GM21786 (cell line): ENCODE measurements around the gene POLR2H.

Source experiments
- ATAC-seq: cut with Tn5 transposase; IDR thresholded peaks from one replicate; pipeline ENCODE4 v1.9.1; 2021; ENCODE audit not compliant: unreplicated experiment

Gene POLR2H

DNA sequence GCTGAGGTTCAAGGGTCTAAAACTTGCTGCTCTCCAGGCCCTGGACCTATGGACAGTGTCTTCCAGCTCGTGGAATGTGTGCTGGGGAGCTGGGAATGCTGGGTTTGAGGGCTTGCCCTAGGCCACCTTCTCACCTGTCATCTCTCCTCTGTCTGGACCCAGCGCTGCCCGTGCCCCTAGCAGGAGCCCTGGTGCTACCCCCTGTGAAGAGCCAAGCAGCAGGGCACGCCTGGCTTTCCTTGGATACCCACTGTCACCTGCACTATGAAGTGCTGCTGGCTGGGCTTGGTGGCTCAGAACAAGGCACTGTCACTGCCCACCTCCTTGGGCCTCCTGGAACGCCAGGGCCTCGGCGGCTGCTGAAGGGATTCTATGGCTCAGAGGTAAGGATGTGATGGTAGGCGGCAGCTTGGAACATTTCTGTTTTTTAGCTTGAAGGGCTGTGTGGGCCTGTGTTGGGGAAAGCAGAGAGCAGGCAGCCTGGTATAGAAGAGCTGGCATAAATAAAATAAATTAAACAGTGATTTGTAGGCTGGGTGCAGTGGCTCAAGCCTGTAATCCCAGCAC is 23.4 kb downstream of the POLR2H start:
- ATAC-seq: no peak

DNA sequence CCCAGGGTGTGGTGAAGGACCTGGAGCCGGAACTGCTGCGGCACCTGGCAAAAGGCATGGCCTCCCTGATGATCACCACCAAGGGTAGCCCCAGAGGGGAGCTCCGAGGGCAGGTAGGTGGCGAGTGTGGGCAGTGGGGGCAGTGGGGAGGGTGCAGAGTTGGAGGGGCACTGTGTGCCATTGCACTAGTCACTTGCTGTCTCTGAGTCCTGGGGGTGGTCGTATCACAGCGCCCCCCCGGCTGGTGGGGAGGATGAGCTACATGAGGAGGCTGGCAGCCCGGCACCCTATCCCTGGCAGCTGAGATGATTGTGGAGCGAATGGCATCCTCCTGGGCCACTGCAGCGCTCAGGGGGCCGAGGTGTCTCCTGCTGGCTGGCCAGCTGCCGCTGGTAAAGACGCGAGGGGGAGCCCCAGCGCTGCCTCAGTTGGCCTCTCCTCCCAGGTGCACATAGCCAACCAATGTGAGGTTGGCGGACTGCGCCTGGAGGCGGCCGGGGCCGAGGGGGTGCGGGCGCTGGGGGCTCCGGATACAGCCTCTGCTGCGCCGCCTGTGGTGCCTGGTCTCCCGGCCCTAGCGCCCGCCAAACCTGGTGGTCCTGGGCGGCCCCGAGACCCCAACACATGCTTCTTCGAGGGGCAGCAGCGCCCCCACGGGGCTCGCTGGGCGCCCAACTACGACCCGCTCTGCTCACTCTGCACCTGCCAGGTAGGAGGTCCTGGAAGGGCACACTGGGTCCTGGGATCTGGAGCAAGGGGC is 24.7 kb downstream of the POLR2H start:
- no peak for ATAC-seq

GRCh38 chr3:184387174-184387714 is 25.7 kb downstream of the POLR2H start:
- no peak for ATAC-seq

DNA sequence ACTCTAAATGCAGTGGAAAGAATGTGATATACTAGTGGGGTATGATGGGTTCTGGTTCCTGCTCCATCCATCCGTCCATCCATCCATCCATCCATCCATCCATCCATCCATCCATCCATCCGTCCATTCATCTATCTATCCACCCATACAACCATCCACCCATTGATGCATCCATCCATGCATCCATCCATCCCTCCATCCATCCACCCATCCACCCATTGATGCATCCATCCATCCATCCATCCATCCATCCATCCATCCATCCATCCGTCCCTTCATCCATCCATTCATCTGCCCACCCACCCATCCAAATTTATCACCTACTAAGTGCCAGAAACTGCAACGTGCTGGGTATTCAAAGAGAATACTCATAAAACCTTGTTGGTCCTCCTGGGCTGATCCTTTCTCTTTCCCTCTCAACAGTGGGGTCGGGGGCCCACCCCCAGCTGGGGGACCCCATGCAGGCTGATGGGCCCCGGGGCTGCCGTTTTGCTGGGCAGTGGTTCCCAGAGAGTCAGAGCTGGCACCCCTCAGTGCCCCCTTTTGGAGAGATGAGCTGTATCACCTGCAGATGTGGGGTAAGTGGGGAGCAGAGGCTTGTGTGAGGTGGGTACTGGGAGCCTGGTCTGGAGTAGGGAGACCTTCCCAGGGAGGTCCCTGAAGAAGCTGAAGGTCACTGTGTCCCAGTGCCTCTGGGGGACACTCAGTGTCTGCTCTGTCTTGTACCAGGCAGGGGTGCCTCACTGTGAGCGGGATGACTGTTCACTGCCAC is 26.8 kb downstream of the POLR2H start:
- ATAC-seq: no peak

DNA sequence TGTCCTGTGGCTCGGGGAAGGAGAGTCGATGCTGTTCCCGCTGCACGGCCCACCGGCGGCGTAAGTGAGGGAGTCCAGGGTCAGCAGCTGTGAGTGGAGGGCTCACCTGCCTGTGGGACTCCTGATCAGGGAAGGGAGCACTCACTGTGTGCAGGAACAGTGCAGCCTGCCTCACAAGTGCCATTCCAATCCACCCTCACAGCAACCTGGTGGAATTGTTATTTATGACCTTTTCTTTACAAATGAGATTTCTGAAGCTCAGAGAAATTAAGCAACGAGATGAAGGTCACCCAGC is 27.4 kb downstream of the POLR2H start:
- no peak for ATAC-seq

GRCh38 chr3:184389384-184389783 is 27.9 kb downstream of the POLR2H start:
- ATAC-seq: no peak

GRCh38 chr3:184389935-184390528 is 28.5 kb downstream of the POLR2H start:
- no peak for ATAC-seq

DNA sequence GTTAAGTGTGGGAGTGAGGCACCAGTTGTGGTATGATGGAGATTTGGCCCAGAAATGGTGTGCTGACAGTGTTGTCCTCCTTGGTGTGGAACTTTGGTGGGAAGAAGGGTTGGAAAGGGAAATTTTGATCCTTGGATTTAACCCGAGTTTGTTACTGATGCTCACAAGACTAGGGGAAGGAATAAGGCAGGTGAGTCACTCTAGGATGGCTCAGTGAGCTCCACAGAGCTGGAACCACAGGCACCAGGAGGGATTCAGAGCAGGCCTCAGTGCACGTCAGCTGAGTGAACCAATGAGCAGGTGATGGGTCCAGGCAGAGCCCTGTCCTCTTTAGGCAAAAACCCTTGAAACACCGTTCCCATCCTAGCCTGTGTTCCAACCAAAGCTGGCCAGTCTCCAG is 29.8 kb downstream of the POLR2H start:
- no peak for ATAC-seq

- ATAC-seq: no peak
Measured at GRCh38 chr3:184395320-184395660, 33.8 kb downstream of the POLR2H start.

- ATAC-seq: no peak
Measured at GRCh38 chr3:184399410-184399809, 37.9 kb downstream of the POLR2H start.

DNA sequence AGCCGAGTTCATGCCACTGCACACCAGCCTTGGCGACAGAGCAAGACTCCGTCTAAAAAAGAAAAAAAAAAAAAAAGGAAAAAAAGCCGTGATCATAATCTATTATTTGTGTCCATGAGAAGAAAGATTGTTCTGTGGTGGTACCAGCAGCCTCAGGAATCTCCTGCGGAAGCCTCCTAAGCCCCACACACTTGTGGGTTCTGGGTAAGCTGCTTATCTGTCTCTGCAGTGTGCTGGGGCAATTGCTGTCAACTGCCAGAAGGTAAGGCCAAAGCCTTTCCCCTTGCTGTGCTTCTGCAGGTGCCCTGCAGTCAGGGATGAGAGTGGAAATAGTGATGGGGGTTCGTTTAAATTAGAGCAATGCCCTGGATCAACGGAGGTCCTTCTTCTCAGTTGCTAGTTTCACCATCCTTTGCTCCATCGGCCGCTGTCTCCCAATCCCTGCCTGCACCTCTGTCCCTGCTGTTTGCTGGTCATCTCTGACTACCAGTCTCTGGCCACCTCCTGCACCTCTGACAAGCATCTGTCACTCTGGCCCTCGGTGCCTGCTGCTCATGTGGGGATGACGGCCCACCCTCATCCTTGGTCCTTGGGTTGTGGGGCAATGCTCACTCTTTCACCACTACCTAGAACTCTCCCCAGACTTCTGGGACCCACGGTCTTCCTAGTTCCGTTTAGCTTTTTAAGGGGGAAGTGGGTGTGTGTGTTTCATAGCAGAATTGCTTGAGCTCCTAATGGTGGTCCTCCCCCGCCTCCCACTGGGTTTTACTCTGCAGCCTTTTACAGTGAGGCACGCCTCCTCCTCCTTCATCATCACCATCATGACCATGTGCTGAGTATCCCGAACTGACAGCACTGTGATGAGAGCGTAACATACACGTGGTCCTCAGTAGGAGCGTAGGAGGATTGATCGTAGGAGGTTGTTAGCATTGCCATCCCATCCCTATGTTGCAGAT is 43.8 kb downstream of the POLR2H start:
- no peak for ATAC-seq

DNA sequence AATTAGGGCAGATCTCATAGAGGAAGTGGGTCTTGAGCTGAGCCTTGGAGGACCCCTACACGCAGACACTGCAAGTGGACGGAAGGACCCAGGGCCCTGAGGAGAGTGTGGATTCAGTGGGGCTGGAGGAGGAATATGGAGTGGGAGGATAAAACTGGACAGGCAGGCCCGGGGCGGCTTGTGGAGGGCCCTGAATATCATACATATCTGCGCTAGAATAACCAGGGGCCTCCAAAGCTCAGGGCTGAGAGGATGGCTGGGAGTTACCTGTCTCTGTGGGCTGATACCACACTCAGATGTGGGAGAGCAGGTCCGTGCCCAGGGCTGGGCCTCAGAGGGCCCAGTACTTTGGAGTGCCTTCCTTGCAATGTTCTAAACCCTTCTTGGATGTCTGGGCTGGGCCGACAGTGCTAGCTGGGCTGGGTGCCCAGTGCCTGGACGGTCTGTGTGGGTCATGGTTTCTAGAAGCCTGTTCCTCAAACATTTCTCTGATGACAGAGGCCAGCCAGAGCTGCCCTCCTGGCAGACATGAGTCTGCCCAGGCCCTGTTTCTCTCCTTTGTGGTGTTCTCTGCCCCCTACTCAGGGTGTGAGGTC is 47.9 kb downstream of the POLR2H start:
- ATAC-seq: no peak

GRCh38 chr3:184409946-184410500 is 48.5 kb downstream of the POLR2H start:
- ATAC-seq: no peak

DNA sequence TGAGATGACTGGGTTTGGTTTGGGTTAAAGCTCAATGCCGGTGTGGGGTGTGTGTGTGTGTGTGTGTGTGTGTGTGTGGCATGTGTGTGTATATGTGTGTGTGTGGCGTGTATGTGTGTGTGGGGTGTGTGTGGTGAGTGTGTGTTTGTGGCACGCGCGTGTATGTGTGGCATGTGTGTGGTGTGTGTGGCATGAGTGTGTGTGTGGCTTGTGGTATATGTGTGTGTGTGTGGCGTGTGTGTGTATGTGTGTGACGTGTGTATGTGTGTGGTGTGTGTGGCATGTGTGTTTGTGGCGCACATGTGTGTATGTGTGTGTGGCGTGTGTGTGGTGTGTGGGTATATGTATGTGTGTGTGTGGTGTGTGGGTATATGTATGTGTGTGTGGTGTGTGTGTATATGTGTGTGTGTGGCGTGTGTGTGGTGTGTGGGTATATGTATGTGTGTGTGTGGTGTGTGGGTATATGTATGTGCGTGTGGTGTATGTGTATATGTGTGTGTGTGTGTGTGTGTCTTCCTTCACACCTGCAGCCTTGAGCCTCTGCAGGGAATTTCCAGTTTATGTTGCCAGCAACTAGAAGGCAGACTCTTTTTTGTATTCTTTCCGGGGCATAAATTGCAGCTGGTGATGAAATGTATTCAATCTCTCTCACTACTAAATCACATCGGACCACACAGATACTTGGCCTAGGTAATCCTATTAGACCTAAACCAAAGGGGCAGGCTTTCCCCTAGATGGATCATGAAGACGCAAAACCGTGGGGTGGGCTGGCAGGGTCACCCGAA is 53.1 kb downstream of the POLR2H start:
- no peak for ATAC-seq

DNA sequence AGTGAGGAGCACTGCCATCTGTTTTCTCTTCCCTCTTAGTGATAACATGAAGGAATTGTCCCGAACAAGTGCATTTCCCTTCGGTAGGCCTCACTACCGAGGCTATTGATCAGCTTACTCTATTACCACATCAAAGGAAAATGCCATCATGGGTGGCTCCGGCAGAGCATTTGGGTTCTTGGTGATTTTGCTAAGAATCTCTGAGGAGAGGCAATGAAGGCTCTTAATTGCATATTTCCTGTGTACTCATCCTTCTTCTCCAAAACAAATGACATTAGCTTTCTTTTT is 53.6 kb downstream of the POLR2H start:
- no peak for ATAC-seq

- peak; percentile 80 for ATAC-seq
Measured at GRCh38 chr3:184417619-184418327, 56.3 kb downstream of the POLR2H start.
